Peyer's patch (tissue), 4 donors: Measurements from ENCODE around the gene CREBL2. TPM values are rescaled to one million over a fixed set of nuclear protein-coding genes. Genes with fewer than 3 reads are reported as not detected.
"Not testable (repeated sequence)": the region's sequence is repeated elsewhere in the genome, so short reads cannot be mapped to it uniquely, and the experiment has no call there.

ENCODE experiments used
- DNase-seq, 3 donors: peaks; one replicate each; pipeline ENCODE4 v3.0.0-alpha.2; 2017 to 2019
- H3K27ac ChIP-seq, 4 donors: fragments of 200-600 bp; sonication (generic); one replicate each; pipeline ENCODE4 v1.5.1; 2016 to 2019
- H3K27me3 ChIP-seq, 2 donors: fragments of 200-600 bp; sonication (generic); one replicate each; pipeline ENCODE4 v1.5.1; 2019
- H3K36me3 ChIP-seq, 3 donors: fragments of 200-600 bp; sonication (generic); one replicate each; pipeline ENCODE4 v1.5.1; 2016 to 2019
- H3K4me1 ChIP-seq, 4 donors: fragments of 200-600 bp; sonication (generic); one replicate each; pipeline ENCODE4 v1.5.1; 2016 to 2019
- H3K4me3 ChIP-seq, 4 donors: fragments of 200-600 bp; sonication (generic); 1 replicate in 3 of 4; 2 replicates in 1 of 4; pipeline ENCODE4 v1.5.1; 2016 to 2019; ENCODE audit warnings: mild to moderate bottlenecking in 1 of 4
- H3K9me3 ChIP-seq, 4 donors: fragments of 200-600 bp; sonication (generic); one replicate each; pipeline ENCODE4 v1.5.1; 2016 to 2019; ENCODE audit warnings: mild to moderate bottlenecking in 1 of 4
- POLR2A ChIP-seq, 2 donors: fragments of 450-650 bp; IDR thresholded peaks; one replicate each; pipeline ENCODE4 v1.5.1; 2017; ENCODE audit warnings: antibody characterized with exemption in 2 of 2, mild to moderate bottlenecking in 2 of 2, moderate library complexity in 2 of 2
- total RNA-seq, 4 donors: library from RNA; depleted of rRNA; stranded (reverse); fragments of >200 nt; gene quantifications; one replicate each; pipeline ENCODE4 v1.1.0, GENCODE V29; 2016
- TF ChIP-seq, protein P1 (sequence below), 6 experiments: fragments of 450-650 bp in 4 of 6; fragments of 200-600 bp in 2 of 6; sonication (generic) in 1 of 6; IDR thresholded peaks; one replicate each; pipeline ENCODE4 v1.5.1; 2017 to 2019; ENCODE audit warnings: antibody characterized with exemption in 6 of 6, mild to moderate bottlenecking in 3 of 6, moderate library complexity in 1 of 6

CREBL2 gene, protein sequence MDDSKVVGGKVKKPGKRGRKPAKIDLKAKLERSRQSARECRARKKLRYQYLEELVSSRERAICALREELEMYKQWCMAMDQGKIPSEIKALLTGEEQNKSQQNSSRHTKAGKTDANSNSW
- total RNA-seq = 10 to 100 TPM; 23.1 to 33.0 (median 27.6) TPM

DNA sequence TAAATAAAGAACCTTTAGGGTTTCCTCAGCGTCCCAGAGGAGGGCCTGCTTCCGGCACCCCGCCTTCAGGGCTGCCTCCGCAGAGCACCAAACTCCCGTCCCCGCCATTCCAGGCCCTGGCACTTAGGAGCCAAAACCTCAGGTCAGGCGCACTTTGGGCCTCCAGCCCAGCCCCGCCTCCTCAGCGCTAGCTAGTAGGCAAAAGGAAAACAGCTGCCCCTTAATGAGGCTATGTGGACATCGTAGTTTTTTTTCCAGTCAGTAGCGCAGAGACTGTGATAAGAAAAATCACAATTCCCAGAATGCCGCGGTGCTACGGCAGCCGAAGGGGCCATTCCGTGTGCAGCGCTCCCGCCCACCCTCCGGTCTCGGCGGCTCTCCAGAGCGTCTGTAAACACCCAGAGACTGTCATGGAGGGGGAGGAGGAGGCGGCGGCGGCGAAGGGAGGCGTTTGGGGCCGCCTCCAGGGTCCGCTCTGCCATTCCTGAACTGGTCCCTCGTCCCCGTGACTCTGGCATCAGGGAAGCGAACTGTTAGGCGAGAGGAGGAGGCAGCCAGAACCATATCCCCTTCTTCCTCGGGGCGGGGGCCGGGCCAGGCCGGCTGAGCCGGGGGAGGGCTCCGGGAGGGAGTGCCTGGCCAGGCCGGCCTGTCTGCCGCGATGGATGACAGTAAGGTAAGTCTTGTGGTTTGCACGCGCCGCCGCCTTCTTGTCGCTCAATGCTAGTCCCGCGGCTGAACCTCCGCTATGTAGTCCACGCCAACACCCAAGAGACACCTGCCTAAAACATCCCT is at the start of gene CREBL2:
Gene CREBL2, plus strand, starts transcription at position 365 of the 795 bp plus-strand sequence. Its CDS starts 297 bp downstream, at position 662.
- peak; percentile 85 to 95 (median 90) for DNase-seq
- peak within 1 kb of the TSS; percentile 88 to 91 (median 90) for H3K27ac ChIP-seq
- H3K9me3 ChIP-seq = no peaks in the 10 kb centered on the region
- no peaks in the 10 kb centered on the region for H3K27me3 ChIP-seq
- no peaks in the 10 kb centered on the region for H3K36me3 ChIP-seq
- H3K4me3 ChIP-seq = peak within 1 kb of the TSS; percentile 69 to 89 (median 80)
- H3K4me1 ChIP-seq = peaks cover 0 to 13% (median 3%) of the 10 kb centered on the region in 4 donors
- peak; percentile 62 to 64 for TF ChIP-seq POLR2A (IDR thresholded peaks at IDR 0.05)
- TF ChIP-seq, protein P1, sequence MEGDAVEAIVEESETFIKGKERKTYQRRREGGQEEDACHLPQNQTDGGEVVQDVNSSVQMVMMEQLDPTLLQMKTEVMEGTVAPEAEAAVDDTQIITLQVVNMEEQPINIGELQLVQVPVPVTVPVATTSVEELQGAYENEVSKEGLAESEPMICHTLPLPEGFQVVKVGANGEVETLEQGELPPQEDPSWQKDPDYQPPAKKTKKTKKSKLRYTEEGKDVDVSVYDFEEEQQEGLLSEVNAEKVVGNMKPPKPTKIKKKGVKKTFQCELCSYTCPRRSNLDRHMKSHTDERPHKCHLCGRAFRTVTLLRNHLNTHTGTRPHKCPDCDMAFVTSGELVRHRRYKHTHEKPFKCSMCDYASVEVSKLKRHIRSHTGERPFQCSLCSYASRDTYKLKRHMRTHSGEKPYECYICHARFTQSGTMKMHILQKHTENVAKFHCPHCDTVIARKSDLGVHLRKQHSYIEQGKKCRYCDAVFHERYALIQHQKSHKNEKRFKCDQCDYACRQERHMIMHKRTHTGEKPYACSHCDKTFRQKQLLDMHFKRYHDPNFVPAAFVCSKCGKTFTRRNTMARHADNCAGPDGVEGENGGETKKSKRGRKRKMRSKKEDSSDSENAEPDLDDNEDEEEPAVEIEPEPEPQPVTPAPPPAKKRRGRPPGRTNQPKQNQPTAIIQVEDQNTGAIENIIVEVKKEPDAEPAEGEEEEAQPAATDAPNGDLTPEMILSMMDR (IDR thresholded peaks at IDR 0.05) = no peak

DNA sequence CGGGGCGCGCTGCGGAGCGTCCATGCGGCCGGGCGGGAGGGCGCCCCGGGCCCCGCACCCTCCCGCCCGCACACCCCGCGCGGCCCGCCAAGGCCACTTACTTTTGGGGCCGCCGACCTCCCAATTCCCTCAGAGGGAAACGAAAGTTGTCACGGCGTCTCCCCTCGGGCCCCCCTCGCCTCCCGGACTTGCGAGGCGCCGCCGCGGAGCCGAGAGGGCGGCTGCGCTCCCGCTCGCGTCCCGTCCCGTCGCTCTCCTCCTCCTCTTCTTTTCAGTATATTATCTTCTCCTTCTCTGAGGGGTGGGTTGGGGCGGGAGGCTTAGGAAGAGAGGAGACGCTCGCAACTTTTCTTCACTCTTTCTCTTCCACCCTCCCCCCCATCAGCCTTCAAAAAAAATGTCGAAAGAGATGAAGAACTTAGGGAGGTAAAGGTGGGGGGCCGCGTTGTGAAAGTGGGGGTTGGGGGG is 49.6 kb upstream of the CREBL2 start:
- Histone ChIP-seq H3K4me1 (peaks cover 0 to 17% (median 2%) of the 10 kb centered on the region in 4 donors), H3K27me3 (no peaks in the 10 kb centered on the region), H3K27ac (peak overlapping the region; percentile 89 to 100 (median 99)), H3K36me3 (no peaks in the 10 kb centered on the region), H3K4me3 (peak overlapping the region; percentile 70 to 96 (median 88)), H3K9me3 (no peaks in the 10 kb centered on the region)
- TF ChIP-seq POLR2A (IDR thresholded peaks at IDR 0.05) = no peak
- TF ChIP-seq, protein P1 (IDR thresholded peaks at IDR 0.05) = no peak
- peak in 1 of 3 donors; percentile 57 for DNase-seq

DNA sequence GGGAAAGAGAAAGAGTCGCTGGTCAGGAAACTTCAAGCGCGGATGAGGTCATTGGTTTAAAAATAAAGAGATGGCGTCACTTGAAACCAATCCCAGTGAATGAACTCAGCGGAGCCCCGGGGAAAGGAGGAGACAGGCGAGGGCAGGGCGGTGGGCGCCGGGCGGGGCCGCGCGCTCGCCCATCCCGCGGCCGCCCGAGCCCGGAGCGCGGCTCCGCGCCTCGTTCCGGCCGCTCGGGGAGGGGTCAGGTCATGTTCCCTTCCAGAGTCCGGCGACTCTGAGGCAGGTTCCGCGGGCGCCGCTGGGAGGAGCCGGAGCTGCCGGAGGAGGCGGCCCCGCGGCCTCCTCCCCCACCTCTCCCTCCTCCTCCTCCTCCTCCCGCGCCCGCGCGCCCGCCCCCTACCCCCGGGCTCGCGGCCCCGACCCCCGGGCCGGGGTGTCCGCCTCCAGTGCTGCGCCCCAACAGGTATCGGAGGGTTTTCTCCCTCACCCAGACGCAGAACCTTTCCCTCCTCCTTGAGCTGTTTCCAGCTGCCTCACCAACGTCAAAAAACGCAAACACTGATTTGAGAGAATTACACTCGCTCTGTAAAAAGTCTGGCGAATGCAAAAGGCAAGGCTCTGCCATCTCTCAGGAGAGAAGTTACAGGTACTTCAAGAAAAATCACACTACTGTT is 49.0 kb upstream of the CREBL2 start, which contains the start of gene DUSP16:
Gene DUSP16, minus strand, starts transcription at position 279 of the 677 bp plus-strand sequence. CDS start 41,765 bp downstream, outside the sequence.
- no peaks in the 10 kb centered on the region for H3K36me3 ChIP-seq
- H3K4me3 ChIP-seq = peak within 1 kb of the TSS; percentile 70 to 96 (median 88)
- H3K9me3 ChIP-seq = no peaks in the 10 kb centered on the region
- no peaks in the 10 kb centered on the region for H3K27me3 ChIP-seq
- peak; percentile 58 to 70 for TF ChIP-seq POLR2A (IDR thresholded peaks at IDR 0.05)
- TF ChIP-seq, protein P1 (IDR thresholded peaks at IDR 0.05) = peak in 4 of 6 experiments; percentile 7 to 37 (median 32)
- DNase-seq = peak; percentile 72 to 95 (median 93)
- H3K27ac ChIP-seq = peak within 1 kb of the TSS; percentile 89 to 100 (median 99)
- H3K4me1 ChIP-seq = peaks cover 0 to 17% (median 2%) of the 10 kb centered on the region in 4 donors

DNA sequence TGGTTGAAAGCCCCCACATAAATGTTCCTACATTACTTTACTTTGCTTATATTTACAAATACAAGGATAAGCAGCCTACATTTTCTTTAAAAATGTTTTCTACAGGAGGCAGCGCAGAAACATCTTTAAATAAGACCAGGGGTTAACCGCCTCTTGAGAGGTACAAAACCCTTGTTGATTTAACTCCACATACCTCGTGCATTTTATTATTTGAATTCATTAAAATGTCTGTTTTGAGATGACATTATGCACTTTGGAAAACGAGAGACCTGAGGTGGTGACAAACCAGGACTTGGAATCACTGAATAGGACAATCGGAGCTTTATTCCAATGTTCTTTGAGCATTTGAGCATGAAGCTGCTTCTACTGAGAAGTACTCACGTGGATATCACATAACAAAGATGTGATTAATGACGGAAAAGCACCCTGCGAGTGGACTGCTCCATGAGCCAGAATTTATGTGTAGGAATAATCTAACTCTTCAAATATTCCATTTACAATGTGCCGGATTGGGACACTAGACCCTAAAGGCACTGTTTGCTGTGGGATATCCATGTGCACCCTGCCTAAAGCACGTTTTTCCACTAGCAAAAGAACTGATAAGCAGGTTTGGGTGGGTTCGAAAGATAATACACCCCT is 48.3 kb upstream of the CREBL2 start:
- TF ChIP-seq POLR2A (IDR thresholded peaks at IDR 0.05) = no peak
- TF ChIP-seq, protein P1 (IDR thresholded peaks at IDR 0.05) = no peak
- no peaks in the 10 kb centered on the region for H3K36me3 ChIP-seq
- peaks cover 0 to 17% (median 2%) of the 10 kb centered on the region in 4 donors for H3K4me1 ChIP-seq
- H3K27ac ChIP-seq = peak overlapping the region; percentile 89 to 100 (median 99)
- no peaks in the 10 kb centered on the region for H3K27me3 ChIP-seq
- peak overlapping the region in 3 of 4 donors; percentile 70 to 92 (median 84) for H3K4me3 ChIP-seq
- no peak for DNase-seq
- no peaks in the 10 kb centered on the region for H3K9me3 ChIP-seq

DNA sequence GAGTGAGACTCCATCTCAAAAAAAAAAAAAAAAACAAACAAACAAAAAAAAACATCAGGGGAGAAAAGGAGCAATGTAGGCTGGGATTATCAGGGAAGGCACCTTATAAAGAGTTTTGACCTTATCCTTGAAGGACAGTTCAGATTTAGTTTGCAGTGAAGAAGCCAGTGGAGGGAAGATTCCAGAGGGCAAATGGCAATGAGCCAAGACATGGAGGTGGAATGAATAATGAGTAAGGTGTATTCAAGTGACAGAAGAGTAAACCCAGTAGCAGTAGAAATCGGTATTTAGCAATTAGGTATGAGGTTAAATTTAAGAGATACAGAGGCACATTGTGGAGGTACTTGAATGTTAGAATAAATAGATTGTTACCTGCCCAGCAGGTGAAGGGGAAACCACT is 46.8 kb upstream of the CREBL2 start:
- Histone ChIP-seq H3K4me1 (peaks cover 0 to 12% (median 2%) of the 10 kb centered on the region in 4 donors), H3K9me3 (no peaks in the 10 kb centered on the region), H3K27ac (no peak overlapping the region), H3K4me3 (no peak overlapping the region), H3K27me3 (no peaks in the 10 kb centered on the region), H3K36me3 (no peaks in the 10 kb centered on the region)
- peak in 1 of 3 donors; percentile 69 for DNase-seq
- TF ChIP-seq, protein P1 (IDR thresholded peaks at IDR 0.05) = no peak
- no peak for TF ChIP-seq POLR2A (IDR thresholded peaks at IDR 0.05)

DNA sequence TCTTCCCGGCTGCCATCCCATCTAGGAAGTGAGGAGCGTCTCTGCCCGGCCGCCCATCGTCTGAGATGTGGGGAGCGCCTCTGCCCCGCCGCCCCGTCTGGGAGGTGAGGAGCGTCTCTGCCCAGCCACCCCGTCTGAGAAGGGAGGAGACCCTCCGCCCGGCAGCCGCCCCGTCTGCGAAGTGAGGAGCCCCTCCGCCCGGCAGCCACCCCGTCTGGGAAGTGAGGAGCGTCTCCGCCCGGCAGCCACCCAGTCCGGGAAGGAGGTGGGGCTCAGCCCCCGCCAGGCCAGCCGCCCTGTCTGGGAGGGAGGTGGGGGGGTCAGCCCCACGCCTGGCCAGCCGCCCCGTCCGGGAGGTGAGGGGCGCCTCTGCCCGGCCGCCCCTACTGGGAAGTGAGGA is 45.7 kb upstream of the CREBL2 start:
- DNase-seq, H3K36me3 ChIP-seq, H3K9me3 ChIP-seq, H3K4me3 ChIP-seq, H3K27ac ChIP-seq, H3K27me3 ChIP-seq: not testable (repeated sequence)
- peaks cover 0 to 11% (median 2%) of the 10 kb centered on the region in 4 donors for H3K4me1 ChIP-seq
